Measurements from ENCODE around the gene NMNAT1.
"Not testable (repeated sequence)": the region's sequence is repeated elsewhere in the genome, so short reads cannot be mapped to it uniquely, and the experiment has no call there.

NMNAT1 gene

DNA sequence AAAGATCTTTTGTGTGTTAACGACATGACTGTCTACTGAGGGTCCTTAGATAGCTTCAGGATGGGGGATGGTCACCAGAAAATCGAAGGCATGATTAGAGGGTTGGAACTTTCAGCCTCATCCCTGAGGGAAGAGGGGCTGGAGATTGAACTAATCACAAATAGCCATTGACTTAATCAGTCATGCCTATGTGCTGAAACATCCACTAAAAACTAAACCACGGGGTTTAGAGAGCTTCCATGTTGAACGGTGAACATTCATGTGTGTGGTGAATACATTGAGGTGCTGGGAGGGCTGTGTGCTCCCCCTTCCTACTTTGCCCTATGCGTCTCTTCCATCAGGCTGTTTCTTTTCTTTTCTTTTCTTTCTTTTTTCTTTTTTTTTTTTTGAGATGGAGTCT, 70.7 kb downstream of the NMNAT1 start:
- Mint-ChIP-seq H3K4me3 (no peak overlapping the region), H3K4me1 (ENCODE audit: low read depth) (peaks cover 6% of the 10 kb centered on the region), H3K27ac (no peak overlapping the region), H3K9me3 (no peaks in the 10 kb centered on the region), H3K36me3 (ENCODE audit: low read depth) (no peaks in the 10 kb centered on the region), H3K27me3 (peaks cover 3% of the 10 kb centered on the region)
- intact Hi-C loops (cut with micrococcal nuclease) = no loop called here

DNA sequence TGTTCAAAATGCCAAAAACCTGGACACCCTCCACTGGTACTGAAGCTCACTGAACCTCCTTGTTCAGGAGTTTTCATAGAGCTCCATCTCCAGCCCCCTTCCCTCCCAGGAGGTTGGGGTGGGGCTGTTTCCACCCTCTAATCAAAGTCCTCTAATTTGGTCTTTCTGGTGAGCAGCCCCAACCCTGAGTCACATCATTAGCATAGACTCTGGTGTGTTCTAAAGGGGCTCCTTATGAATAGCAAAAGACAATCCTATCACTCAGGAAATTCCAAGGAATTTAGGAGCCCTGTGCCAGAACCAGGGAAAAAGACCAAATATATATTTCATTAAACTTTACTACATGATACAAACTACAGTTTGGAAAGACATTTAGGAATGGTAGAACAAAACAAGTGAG, 76.3 kb downstream of the NMNAT1 start:
- H3K27me3 Mint-ChIP-seq = peaks cover 3% of the 10 kb centered on the region
- intact Hi-C loops (cut with micrococcal nuclease) = no loop called here
- no peaks in the 10 kb centered on the region for H3K9me3 Mint-ChIP-seq
- H3K4me1 Mint-ChIP-seq (ENCODE audit: low read depth) = peaks cover 14% of the 10 kb centered on the region
- H3K4me3 Mint-ChIP-seq = no peak overlapping the region
- no peaks in the 10 kb centered on the region for H3K36me3 Mint-ChIP-seq (ENCODE audit: low read depth)
- H3K27ac Mint-ChIP-seq = no peak overlapping the region

DNA sequence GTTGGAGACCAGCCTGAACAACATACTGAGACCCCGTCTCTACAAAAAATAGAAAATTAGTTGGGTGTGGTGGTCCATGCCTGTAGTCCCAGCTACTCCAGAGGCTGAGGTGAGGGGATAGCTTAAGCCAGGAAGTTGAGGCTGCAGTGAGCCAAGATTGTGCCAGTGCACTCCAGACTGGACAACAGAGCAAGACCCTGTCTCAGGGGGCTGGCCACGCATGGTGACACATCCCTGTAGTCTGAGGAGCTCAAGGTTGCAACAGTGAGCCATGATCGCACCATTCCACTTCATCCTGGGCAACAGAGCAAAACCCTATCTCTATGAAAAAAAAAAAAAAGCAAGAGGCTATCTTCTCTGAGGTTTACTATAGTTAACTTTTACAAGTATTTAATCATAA, 76.8 kb downstream of the NMNAT1 start:
- Mint-ChIP-seq H3K27me3 (no peaks in the 10 kb centered on the region), H3K4me3 (no peak overlapping the region), H3K9me3 (no peaks in the 10 kb centered on the region), H3K27ac (no peak overlapping the region), H3K36me3 (ENCODE audit: low read depth) (no peaks in the 10 kb centered on the region), H3K4me1 (ENCODE audit: low read depth) (peaks cover 15% of the 10 kb centered on the region)
- intact Hi-C loops (cut with micrococcal nuclease) = no loop called here

DNA sequence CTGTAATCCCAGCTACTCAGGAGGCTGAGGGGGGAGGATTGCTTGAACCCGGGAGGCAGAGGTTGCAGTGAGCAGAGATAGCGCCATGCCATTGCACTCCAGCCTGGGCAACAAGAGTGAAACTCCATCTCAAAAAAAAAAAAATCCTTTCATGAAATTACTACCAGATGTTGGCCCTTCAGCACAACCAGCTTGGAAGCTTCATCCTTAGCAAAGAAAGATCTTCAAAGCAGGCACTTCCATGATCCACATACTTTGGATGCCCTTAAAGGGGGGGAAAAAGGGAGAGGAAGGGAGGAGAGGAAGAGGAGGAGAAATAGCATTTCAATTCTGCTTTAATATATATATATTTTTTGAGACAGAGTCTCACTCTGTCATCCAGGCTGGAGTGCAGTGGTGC, 77.4 kb downstream of the NMNAT1 start:
- H3K27me3 Mint-ChIP-seq; intact Hi-C loops (cut with micrococcal nuclease); H3K4me3 Mint-ChIP-seq; H3K9me3 Mint-ChIP-seq; H3K36me3 Mint-ChIP-seq (ENCODE audit: low read depth); H3K27ac Mint-ChIP-seq: not testable (repeated sequence)
- peaks cover 15% of the 10 kb centered on the region for H3K4me1 Mint-ChIP-seq (ENCODE audit: low read depth)

DNA sequence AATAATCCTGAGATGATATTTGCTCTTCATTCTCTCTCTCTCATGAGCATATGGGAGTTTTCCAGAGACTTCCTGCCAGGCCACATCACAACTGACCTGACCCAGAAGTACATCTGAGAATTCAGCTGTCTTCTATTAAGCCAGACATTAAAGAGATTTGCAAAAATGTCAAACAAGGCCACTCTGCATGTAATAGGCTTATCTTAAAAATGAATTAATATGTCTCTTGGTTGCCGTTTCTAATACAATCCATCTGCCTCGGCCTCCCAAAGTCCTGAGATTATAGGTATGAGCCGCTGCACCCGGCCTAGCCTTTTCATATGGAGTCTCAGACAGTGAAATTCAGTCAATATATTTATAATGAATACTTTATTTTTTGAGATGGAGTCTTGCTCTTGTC, 78.7 kb downstream of the NMNAT1 start:
- H3K27me3 Mint-ChIP-seq; H3K27ac Mint-ChIP-seq; H3K4me3 Mint-ChIP-seq; H3K36me3 Mint-ChIP-seq (ENCODE audit: low read depth); H3K9me3 Mint-ChIP-seq; intact Hi-C loops (cut with micrococcal nuclease): not testable (repeated sequence)
- peaks cover 15% of the 10 kb centered on the region for H3K4me1 Mint-ChIP-seq (ENCODE audit: low read depth)

DNA sequence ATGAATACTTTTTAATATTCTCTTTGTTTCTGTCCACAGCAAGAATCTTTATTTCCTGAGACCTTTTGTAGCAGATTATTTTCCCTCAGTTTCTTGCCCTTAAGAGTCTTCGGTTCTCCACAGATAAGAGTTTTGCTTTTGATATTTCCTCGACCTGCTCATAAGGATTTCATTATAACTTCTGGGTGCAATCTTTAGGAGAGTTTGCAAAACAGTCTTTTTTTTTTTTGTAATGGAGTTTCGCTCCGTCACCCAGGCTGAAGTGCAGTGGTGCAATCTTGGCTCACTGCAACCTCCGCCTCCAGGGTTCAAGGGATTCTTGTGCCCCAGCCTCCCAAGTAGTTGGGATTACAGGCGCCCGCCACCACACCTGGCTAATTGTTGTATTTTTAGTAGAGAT, 79.4 kb downstream of the NMNAT1 start:
- H3K36me3 Mint-ChIP-seq (ENCODE audit: low read depth) = no peaks in the 10 kb centered on the region
- H3K4me3 Mint-ChIP-seq = no peak overlapping the region
- H3K9me3 Mint-ChIP-seq = no peaks in the 10 kb centered on the region
- peaks cover 18% of the 10 kb centered on the region for H3K4me1 Mint-ChIP-seq (ENCODE audit: low read depth)
- H3K27ac Mint-ChIP-seq = no peak overlapping the region
- H3K27me3 Mint-ChIP-seq = no peaks in the 10 kb centered on the region
- intact Hi-C loops (cut with micrococcal nuclease) = no loop called here

DNA sequence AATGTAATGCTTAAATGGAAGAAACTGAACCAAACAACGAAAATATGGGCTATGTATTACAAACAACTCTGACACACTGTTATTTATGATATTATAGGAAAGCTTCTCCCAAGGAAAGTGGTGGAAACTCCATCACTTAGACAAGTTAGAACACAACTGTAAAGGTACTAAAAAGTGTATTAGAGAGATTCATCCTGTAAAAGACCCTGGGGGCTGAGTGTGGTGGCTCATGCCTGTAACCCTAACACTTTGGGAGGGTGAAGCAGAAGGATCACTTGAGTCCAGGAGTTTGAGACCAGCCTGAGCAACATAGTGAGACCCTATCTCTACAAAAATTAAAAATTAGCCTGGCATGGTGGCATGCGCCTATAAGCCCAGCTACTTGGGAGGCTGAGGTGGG, 82.1 kb downstream of the NMNAT1 start:
- Mint-ChIP-seq H3K27me3 (no peaks in the 10 kb centered on the region), H3K9me3 (no peaks in the 10 kb centered on the region), H3K4me3 (no peak overlapping the region), H3K27ac (no peak overlapping the region), H3K36me3 (ENCODE audit: low read depth) (no peaks in the 10 kb centered on the region), H3K4me1 (ENCODE audit: low read depth) (peaks cover 30% of the 10 kb centered on the region)
- intact Hi-C loops (cut with micrococcal nuclease) = no loop called here

DNA sequence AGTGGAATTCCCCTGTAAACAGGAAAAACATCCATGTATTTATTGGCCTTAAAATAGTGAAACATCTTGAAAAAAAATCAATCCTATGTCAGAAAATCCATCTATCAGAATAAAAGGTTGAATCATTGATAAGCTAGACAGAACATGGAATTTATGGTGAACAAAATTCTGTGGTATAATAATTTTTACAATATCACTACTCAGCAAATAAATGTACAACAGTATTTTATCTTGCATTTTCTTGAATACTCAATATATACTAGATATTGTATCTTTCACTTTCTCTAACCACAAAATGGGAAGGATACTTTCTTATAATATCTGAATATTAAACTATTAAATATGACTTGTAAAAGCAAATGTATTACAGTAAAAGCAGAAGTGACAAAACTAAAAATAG, 83.8 kb downstream of the NMNAT1 start:
- H3K4me1 Mint-ChIP-seq (ENCODE audit: low read depth) = peaks cover 32% of the 10 kb centered on the region
- no peak overlapping the region for H3K27ac Mint-ChIP-seq
- H3K9me3 Mint-ChIP-seq = no peaks in the 10 kb centered on the region
- H3K36me3 Mint-ChIP-seq (ENCODE audit: low read depth) = no peaks in the 10 kb centered on the region
- intact Hi-C loops (cut with micrococcal nuclease) = no loop called here
- H3K4me3 Mint-ChIP-seq = no peak overlapping the region
- H3K27me3 Mint-ChIP-seq = no peaks in the 10 kb centered on the region

DNA sequence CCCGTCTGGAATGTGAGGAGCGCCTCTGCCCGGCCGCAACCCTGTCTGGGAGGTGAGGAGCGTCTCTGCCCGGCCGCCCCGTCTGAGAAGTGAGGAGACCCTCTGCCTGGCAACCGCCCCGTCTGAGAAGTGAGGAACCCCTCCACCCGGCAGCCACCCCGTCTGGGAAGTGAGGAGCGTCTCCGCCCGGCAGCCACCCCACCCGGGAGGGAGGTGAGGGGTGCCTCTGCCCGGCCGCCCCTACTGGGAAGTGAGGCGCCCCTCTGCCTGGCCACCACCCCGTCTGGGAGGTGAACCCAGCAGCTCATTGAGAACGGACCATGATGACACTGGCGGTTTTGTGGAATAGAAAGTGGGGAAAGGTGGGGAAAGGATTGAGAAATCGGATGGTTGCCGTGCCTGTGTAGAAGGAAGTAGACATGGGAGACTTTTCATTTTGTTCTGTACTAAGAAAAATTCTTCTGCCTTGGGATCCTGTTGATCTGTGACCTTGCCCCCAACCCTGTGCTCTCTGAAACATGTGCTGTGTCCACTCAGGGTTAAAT, 85.8 kb downstream of the NMNAT1 start:
- Mint-ChIP-seq H3K4me1 (ENCODE audit: low read depth) (peaks cover 34% of the 10 kb centered on the region), H3K27ac (peak overlapping the region; percentile 73), H3K36me3 (ENCODE audit: low read depth) (peaks cover 12% of the 10 kb centered on the region), H3K4me3 (peak overlapping the region; percentile 76)
- H3K27me3 Mint-ChIP-seq; intact Hi-C loops (cut with micrococcal nuclease); H3K9me3 Mint-ChIP-seq: not testable (repeated sequence)

DNA sequence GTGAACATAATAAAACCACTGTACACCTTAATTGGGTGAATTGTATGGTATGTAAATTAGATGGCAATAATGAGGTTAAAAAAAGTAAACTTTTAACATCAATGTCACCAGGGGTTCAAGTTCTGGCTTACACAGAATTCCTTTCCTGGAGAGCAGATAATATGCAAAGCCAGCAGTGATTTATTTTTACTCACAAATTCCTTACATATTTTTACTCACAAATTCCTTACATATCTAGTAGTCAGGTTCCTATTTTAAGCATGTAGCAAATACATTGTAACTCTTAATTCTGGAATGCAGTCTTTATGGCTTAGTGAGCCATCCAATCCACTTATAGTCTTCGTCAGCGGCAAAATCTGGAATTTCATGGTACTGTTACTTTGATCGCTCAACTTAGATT, 88.2 kb downstream of the NMNAT1 start:
- no peaks in the 10 kb centered on the region for H3K9me3 Mint-ChIP-seq
- H3K4me3 Mint-ChIP-seq = no peak overlapping the region
- no peaks in the 10 kb centered on the region for H3K27me3 Mint-ChIP-seq
- peaks cover 38% of the 10 kb centered on the region for H3K4me1 Mint-ChIP-seq (ENCODE audit: low read depth)
- peaks cover 19% of the 10 kb centered on the region for H3K36me3 Mint-ChIP-seq (ENCODE audit: low read depth)
- intact Hi-C loops (cut with micrococcal nuclease) = loop anchor here (5.0 kb wide), 2 partner anchors 34 to 154 kb away; partner anchors contain the start of gene RBP7
- no peak overlapping the region for H3K27ac Mint-ChIP-seq

DNA sequence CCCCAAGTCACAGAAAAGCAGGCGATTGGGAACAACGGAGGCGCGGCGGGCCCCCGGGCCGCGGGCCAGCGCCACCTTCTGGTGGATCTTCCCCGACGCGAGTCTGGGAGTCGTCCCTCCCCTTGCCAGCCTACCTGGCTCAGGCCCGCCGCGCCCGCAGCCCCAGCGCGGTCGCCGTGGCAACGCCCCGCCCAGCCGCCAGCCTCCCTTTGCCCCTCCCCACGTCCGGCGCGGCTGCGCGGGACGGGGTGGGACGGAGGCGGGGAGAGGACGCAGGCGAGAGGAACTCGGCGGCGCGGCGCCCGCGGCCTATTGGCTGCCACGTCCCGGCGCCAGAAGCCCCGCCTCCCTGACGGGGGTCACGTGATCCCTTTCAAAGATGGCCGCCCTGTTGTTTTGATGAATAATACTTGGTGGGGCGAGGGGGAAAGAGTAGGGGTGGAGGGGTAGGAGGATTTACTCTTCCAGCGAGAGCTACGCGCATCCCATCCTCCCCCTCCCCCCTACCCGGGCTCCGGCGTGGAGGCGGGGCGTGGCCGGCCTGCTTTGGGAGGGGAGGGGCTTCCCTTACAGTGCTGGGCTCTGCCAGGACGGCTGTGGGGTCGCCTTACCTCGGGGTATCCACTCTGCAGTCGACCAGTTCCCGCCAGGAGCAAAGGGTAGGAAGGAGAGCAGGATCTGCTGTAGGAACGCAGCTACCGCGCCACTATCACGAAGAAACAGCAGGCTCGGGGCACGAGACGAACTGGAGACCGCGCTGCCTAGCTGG, 89.5 kb downstream of the NMNAT1 start, which contains the start of gene UBE4B:
UBE4B (plus strand) TSS at position 369 of the 769 bp plus-strand sequence. CDS start 713 bp downstream, outside the sequence.
- Mint-ChIP-seq H3K4me3 (peak within 1 kb of the TSS; percentile 90), H3K27me3 (no peaks in the 10 kb centered on the region), H3K9me3 (no peaks in the 10 kb centered on the region), H3K4me1 (ENCODE audit: low read depth) (peaks cover 33% of the 10 kb centered on the region), H3K27ac (peak within 1 kb of the TSS; percentile 91), H3K36me3 (ENCODE audit: low read depth) (peaks cover 25% of the 10 kb centered on the region)
- intact Hi-C loops (cut with micrococcal nuclease) = loop anchor here (1.0 to 5.0 kb wide), 4 partner anchors 35 to 155 kb away; partner anchors contain the start of genes CTNNBIP1, LZIC, NMNAT1 and RBP7

DNA sequence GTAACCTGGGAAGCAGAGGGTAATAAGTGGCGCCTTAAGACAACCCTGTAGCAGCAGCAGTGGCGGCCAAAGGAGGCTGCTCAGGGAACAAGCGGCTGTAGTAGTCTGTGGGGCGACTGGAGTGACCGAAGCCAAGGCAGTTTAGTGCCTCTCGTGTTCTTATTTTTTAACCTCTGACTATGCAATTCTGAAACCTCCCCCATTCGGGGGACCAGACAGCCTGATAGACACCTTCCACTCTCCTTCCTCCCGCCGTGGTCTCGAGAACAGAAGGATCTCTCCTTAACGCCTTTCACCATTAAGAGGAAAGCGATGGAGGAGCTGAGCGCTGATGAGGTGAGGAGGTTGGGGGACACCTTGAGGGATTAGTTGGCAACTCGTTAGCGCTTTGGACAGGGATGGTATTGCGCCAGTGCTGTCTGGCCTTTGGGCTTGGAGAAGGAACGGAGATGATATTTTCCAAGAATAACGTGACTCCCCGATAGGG, 90.1 kb downstream of the NMNAT1 start:
- Mint-ChIP-seq H3K27me3 (no peaks in the 10 kb centered on the region), H3K4me1 (ENCODE audit: low read depth) (peaks cover 33% of the 10 kb centered on the region), H3K9me3 (no peaks in the 10 kb centered on the region), H3K27ac (peak overlapping the region; percentile 91), H3K4me3 (peak overlapping the region; percentile 90), H3K36me3 (ENCODE audit: low read depth) (peaks cover 31% of the 10 kb centered on the region)
- intact Hi-C loops (cut with micrococcal nuclease) = loop anchor here (2.0 to 5.0 kb wide), 3 partner anchors 36 to 156 kb away; partner anchors contain the start of genes LZIC, NMNAT1 and RBP7
